Activated CD8-positive, alpha-beta T cell treated with anti-CD3 and anti-CD28 coated beads, Interleukin-2, amount 10 ng/mL, durations not matched to agents 7 days and 5 days (primary cell): ENCODE data around the gene SPEN. TPM values are rescaled to one million over a fixed set of nuclear protein-coding genes. Genes with fewer than 3 reads are reported as not detected.

Experiments
- ATAC-seq: fragments of 150-1000 bp; cut with Tn5 transposase; one replicate; pipeline ENCODE4 v1.10.0; 2021; ENCODE audit warnings: moderate library complexity
- CTCF ChIA-PET: fragments of 350-600 bp; sonication (Branson Sonifier 250); formaldehyde crosslinking; loops from one replicate; lab custom pipeline; 2021; ENCODE audit warnings: antibody characterized with exemption; lab: Charles Lee
- POLR2A ChIA-PET: fragments of 350-600 bp; sonication (Branson Sonifier 250); formaldehyde crosslinking; loops from one replicate; lab custom pipeline; 2021; ENCODE audit warnings: antibody characterized with exemption; lab: Charles Lee
- DNase-seq: peaks from one replicate; pipeline ENCODE4 v3.0.0-alpha.2; 2020
- H3K27ac Mint-ChIP-seq: one replicate; pipeline ENCODE4 v1.8.0; 2021; ENCODE audit warnings: mild to moderate bottlenecking, mixed read lengths
- H3K27me3 Mint-ChIP-seq: one replicate; pipeline ENCODE4 v1.8.0; 2021; ENCODE audit warnings: low read depth, mixed read lengths
- H3K36me3 Mint-ChIP-seq: one replicate; pipeline ENCODE4 v1.8.0; 2021; ENCODE audit warnings: low read depth, mixed read lengths
- H3K4me1 Mint-ChIP-seq: one replicate; pipeline ENCODE4 v1.8.0; 2021; ENCODE audit warnings: low read depth, mixed read lengths
- H3K4me3 Mint-ChIP-seq: one replicate; pipeline ENCODE4 v1.8.0; 2021; ENCODE audit warnings: mild to moderate bottlenecking, mixed read lengths
- H3K9me3 Mint-ChIP-seq: one replicate; pipeline ENCODE4 v1.8.0; 2022; ENCODE audit warnings: mixed read lengths; ENCODE audit not compliant: insufficient read depth
- total RNA-seq, 2 experiments: library from RNA; stranded (reverse); gene quantifications; one replicate each; pipeline ENCODE4 v1.2.3, GENCODE V29; 2021

Gene SPEN
- total RNA-seq, 2 experiments from 2014 or later, result 65.0 to 66.3 TPM

DNA sequence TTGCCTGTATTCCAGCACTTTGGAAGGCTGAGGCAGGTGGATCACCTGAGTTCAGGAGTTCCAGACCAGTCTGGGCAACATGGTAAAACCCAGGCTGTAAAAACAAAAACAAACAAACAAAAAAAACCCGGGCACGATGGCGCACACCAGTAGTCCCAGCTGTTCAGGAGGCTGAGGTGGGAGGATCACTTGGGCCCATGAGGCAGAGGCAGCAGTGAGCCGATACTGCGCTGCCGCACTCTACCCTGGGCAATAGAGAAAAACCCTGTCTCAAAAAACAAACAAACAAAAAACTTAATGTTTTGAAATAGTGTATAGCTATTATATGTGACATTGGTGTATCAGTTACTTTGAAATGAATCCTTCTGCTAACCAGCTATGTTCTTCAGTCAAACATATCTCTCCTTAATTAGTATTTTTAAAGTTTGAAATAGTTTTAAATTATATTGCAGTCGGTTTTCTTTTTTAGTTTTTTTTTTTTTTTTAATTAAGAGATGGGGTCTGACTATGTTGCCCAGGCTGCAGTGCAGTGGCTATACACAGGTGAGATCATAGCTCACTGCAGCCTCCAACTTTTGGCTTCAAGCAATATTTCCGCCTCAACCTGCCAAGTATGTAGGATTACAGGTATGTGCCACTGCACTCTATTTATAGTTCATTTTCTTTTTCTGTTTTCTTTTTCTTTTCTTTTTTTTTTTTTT, 11.3 kb downstream of the SPEN start:
- Mint-ChIP-seq H3K4me3 (no peak overlapping the region), H3K9me3 (no peaks in the 10 kb centered on the region), H3K27ac (no peak overlapping the region), H3K4me1 (peaks cover 9% of the 10 kb centered on the region), H3K36me3 (peaks cover 4% of the 10 kb centered on the region), H3K27me3 (no peaks in the 10 kb centered on the region)
- ChIA-PET CTCF (interaction anchor here (0.7 kb wide), 1 partner anchor 44 kb away, joined by 3 read pairs; no protein-coding TSS in a partner anchor), POLR2A (no interaction called here)
- DNase-seq (no peak), ATAC-seq (no peak)

- no peaks in the 10 kb centered on the region for H3K9me3 Mint-ChIP-seq
- DNase-seq (no peak), ATAC-seq (no peak)
- H3K4me1 Mint-ChIP-seq, result peaks cover 17% of the 10 kb centered on the region
- H3K27ac Mint-ChIP-seq, result no peak overlapping the region
- H3K27me3 Mint-ChIP-seq, result no peaks in the 10 kb centered on the region
- peaks cover 4% of the 10 kb centered on the region for H3K36me3 Mint-ChIP-seq
- no peak overlapping the region for H3K4me3 Mint-ChIP-seq
- ChIA-PET CTCF (interaction anchor here (1.1 to 1.7 kb wide), 4 partner anchors 12 to 144 kb away, joined by 4 to 6 read pairs (median 4); no protein-coding TSS in a partner anchor), POLR2A (no interaction called here)
These were observed 15.8 kb downstream of the SPEN start for GRCh38 chr1:15863156-15863901.

DNA sequence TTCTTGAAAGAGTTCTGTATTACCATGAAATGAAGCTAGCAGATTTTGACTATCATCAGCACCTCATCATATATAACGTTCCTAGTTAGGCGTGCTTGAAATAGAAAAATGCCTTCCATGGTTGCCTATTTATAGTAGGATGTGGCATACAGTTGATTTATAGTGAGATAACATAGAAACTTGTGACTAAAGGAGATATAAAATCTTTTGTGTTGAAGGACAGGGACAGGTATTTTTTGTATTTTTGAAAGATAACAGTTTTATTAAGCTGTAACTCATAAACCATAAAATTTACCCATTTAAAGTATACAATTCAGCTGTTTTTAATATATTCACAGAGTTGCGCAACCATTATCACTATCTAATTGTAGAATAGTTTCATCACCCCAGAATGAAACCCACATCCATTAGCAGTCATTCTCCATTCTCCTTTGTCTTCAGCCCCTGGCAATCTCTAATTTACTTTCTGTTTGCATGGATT, 19.3 kb downstream of the SPEN start:
- H3K9me3 Mint-ChIP-seq, result no peaks in the 10 kb centered on the region
- ChIA-PET CTCF (no interaction called here), POLR2A (no interaction called here)
- H3K4me3 Mint-ChIP-seq, result no peak overlapping the region
- DNase-seq (no peak), ATAC-seq (no peak)
- peaks cover 23% of the 10 kb centered on the region for H3K4me1 Mint-ChIP-seq
- no peak overlapping the region for H3K27ac Mint-ChIP-seq
- no peaks in the 10 kb centered on the region for H3K27me3 Mint-ChIP-seq
- H3K36me3 Mint-ChIP-seq, result peaks cover 8% of the 10 kb centered on the region

- CTCF ChIA-PET, result interaction anchor here (0.7 kb wide), 1 partner anchor 52 kb away, joined by 3 read pairs; no protein-coding TSS in a partner anchor
- no peaks in the 10 kb centered on the region for H3K9me3 Mint-ChIP-seq
- H3K27me3 Mint-ChIP-seq, result no peaks in the 10 kb centered on the region
- no peak overlapping the region for H3K4me3 Mint-ChIP-seq
- peaks cover 21% of the 10 kb centered on the region for H3K4me1 Mint-ChIP-seq
- H3K27ac Mint-ChIP-seq, result no peak overlapping the region
- DNase-seq, result no peak
- H3K36me3 Mint-ChIP-seq, result peaks cover 8% of the 10 kb centered on the region
- ATAC-seq, result no peak
- POLR2A ChIA-PET, result no interaction called here
These were observed 19.8 kb downstream of the SPEN start for GRCh38 chr1:15867288-15867687.

- Mint-ChIP-seq H3K9me3 (no peaks in the 10 kb centered on the region), H3K27ac (no peak overlapping the region), H3K27me3 (no peaks in the 10 kb centered on the region), H3K4me1 (peaks cover 18% of the 10 kb centered on the region), H3K4me3 (no peak overlapping the region), H3K36me3 (peaks cover 23% of the 10 kb centered on the region)
- DNase-seq (no peak), ATAC-seq (no peak)
- ChIA-PET POLR2A (no interaction called here), CTCF (no interaction called here)
These were observed 21.9 kb downstream of the SPEN start for GRCh38 chr1:15869413-15869812.

DNA sequence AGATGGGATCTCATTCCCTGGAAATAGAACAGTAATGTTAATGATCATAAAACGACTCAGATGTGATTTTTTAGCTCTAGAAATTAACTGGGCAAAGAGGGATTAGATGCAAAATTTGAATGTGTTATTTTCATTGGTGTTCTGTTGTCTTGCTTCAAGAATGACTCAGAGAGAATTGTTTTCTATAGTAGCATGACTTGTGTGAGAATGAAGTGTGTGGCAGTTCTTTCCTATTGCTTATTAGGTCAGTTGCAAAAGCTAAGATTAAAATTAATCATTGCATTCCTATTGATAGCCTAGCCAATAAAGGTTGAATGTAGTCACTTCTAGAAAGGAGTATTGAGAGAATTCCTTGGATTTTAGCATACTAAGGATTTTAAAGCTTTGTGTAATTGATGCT, 22.9 kb downstream of the SPEN start:
- DNase-seq (no peak), ATAC-seq (no peak)
- Mint-ChIP-seq H3K36me3 (peaks cover 26% of the 10 kb centered on the region), H3K9me3 (no peaks in the 10 kb centered on the region), H3K4me3 (no peak overlapping the region), H3K27me3 (no peaks in the 10 kb centered on the region), H3K27ac (no peak overlapping the region), H3K4me1 (peaks cover 18% of the 10 kb centered on the region)
- POLR2A ChIA-PET, result no interaction called here
- CTCF ChIA-PET, result no interaction called here

GRCh38 chr1:15874471-15874870, 27.0 kb downstream of the SPEN start:
- no peaks in the 10 kb centered on the region for H3K9me3 Mint-ChIP-seq
- peaks cover 41% of the 10 kb centered on the region for H3K36me3 Mint-ChIP-seq
- no peak overlapping the region for H3K4me3 Mint-ChIP-seq
- DNase-seq, result no peak
- ChIA-PET POLR2A (no interaction called here), CTCF (interaction anchor here (1.4 kb wide), 1 partner anchor 12 kb away, joined by 6 read pairs; no protein-coding TSS in a partner anchor)
- no peaks in the 10 kb centered on the region for H3K27me3 Mint-ChIP-seq
- H3K4me1 Mint-ChIP-seq, result peaks cover 6% of the 10 kb centered on the region
- ATAC-seq, result no peak
- no peak overlapping the region for H3K27ac Mint-ChIP-seq

- Mint-ChIP-seq H3K9me3 (no peaks in the 10 kb centered on the region), H3K36me3 (peaks cover 47% of the 10 kb centered on the region), H3K27ac (no peak overlapping the region), H3K4me3 (no peak overlapping the region), H3K4me1 (peaks cover 6% of the 10 kb centered on the region), H3K27me3 (no peaks in the 10 kb centered on the region)
- CTCF ChIA-PET, result interaction anchor here (1.0 to 1.5 kb wide), 6 partner anchors 10 to 131 kb away, joined by 3 to 6 read pairs (median 3); no protein-coding TSS in a partner anchor
- DNase-seq (no peak), ATAC-seq (no peak)
- POLR2A ChIA-PET, result no interaction called here
These were observed 29.0 kb downstream of the SPEN start for GRCh38 chr1:15876357-15877055.

DNA sequence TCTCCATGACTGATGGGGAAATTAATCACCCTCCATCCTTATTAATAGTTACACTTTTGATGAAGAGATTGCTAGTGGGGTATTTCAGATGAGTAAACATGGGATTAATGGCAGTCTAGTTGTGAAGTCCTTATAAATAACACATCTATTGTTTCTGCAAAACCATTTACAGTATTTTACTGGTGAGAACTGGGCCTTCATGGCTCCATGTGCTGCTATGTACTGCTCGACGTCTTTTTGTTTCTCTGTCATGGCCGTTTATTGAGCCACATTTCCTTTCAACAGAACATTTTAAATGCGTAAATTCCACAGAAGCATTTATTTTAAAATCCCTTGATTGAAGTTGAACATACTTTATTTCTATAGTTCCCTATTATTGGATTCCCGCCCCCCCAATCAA, 34.5 kb downstream of the SPEN start:
- POLR2A ChIA-PET, result no interaction called here
- no peak overlapping the region for H3K27ac Mint-ChIP-seq

DNA sequence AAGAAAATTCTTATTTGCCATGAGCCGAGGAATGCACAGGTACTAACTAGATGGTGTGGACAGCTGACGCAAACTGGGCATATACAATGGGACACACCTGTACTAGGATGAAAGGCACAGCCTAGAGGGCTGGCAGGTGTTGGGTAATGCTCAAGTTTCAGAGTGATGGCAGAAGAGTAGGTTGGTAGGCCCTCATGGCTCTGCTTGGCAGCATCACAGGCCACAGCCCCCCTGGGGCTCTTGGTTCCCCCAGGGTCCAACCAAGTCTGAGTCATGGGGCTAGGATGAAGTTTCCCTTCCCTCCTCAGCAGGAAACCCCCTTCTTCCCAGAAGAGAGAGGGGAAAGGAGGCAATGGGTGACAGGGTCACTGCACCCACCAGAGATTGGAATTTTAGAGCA, 35.2 kb downstream of the SPEN start:
- Mint-ChIP-seq H3K27me3 (no peaks in the 10 kb centered on the region), H3K27ac (no peak overlapping the region), H3K36me3 (peaks cover 39% of the 10 kb centered on the region), H3K4me1 (peaks cover 46% of the 10 kb centered on the region), H3K9me3 (no peaks in the 10 kb centered on the region), H3K4me3 (no peak overlapping the region)
- CTCF ChIA-PET, result interaction anchor here (1.1 to 1.3 kb wide), 2 partner anchors 31 to 67 kb away, joined by 3 to 6 read pairs; no protein-coding TSS in a partner anchor
- DNase-seq (no peak), ATAC-seq (no peak)
- POLR2A ChIA-PET, result interaction anchor here (0.6 kb wide), 1 partner anchor 13 kb away, joined by 3 read pairs; no protein-coding TSS in a partner anchor

More for the DNA sequence above, 34.5 kb downstream of the SPEN start:
- no peaks in the 10 kb centered on the region for H3K9me3 Mint-ChIP-seq
- H3K4me3 Mint-ChIP-seq, result no peak overlapping the region
- peaks cover 37% of the 10 kb centered on the region for H3K36me3 Mint-ChIP-seq
- DNase-seq, result no peak
- CTCF ChIA-PET, result interaction anchor here (1.3 kb wide), 1 partner anchor 31 kb away, joined by 3 read pairs; no protein-coding TSS in a partner anchor
- no peaks in the 10 kb centered on the region for H3K27me3 Mint-ChIP-seq
- ATAC-seq, result no peak
- H3K4me1 Mint-ChIP-seq, result peaks cover 44% of the 10 kb centered on the region

DNA sequence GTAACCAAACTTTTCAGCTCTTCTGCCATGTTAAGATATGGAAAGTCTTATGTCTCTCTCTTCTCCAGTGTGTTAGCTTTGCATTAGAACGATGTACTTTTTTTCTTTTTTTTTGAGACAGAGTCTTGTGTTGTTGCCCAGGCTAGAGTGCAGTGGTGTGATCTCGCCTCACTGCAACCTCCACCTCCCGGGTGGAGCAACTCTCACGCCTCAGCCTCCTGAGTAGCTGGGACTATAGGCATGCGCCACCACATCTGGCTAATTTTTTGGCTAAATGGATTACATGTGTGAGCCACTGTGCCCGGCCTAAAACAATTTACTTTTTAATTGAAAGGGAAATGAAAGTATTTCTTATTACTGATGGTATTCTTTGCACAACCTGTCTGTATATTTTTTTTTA, 35.8 kb downstream of the SPEN start:
- H3K4me1 Mint-ChIP-seq, result peaks cover 46% of the 10 kb centered on the region
- CTCF ChIA-PET, result interaction anchor here (1.1 to 1.3 kb wide), 2 partner anchors 30 to 68 kb away, joined by 3 to 6 read pairs; no protein-coding TSS in a partner anchor

More for the DNA sequence above, 35.8 kb downstream of the SPEN start:
- H3K4me3 Mint-ChIP-seq, result no peak overlapping the region
- H3K9me3 Mint-ChIP-seq, result no peaks in the 10 kb centered on the region
- H3K27ac Mint-ChIP-seq, result peak overlapping the region; percentile 46
- H3K36me3 Mint-ChIP-seq, result peaks cover 36% of the 10 kb centered on the region
- DNase-seq (no peak), ATAC-seq (peak; percentile 41)
- no peaks in the 10 kb centered on the region for H3K27me3 Mint-ChIP-seq
- POLR2A ChIA-PET, result interaction anchor here (0.6 kb wide), 1 partner anchor 13 kb away, joined by 3 read pairs; no protein-coding TSS in a partner anchor
